K562 (cell line): ENCODE data around the gene PACSIN1. TPM values are rescaled to one million over a fixed set of nuclear protein-coding genes. Genes with fewer than 3 reads are reported as not detected.

Experiments
- ELF1 ChIP-seq: fragments of 200-800 bp; sonication (Bioruptor generic); IDR thresholded peaks from 2 replicates; pipeline ENCODE4 v1.6.1; 2016; ENCODE audit warnings: missing genetic modification characterization, missing compliant biosample characterization
- FOXA3 ChIP-seq, 2 experiments: fragments of 450-650 bp in 1 of 2; sonication (generic) in 1 of 2; formaldehyde crosslinking; IDR thresholded peaks in 1 of 2; conservative IDR thresholded peaks in 1 of 2; 2 replicates each; pipeline versions ENCODE4 v1.4.0 to v1.8.0; 2020 to 2022; ENCODE audit warnings: mild to moderate bottlenecking in 2 of 2, missing genetic modification reagents in 1 of 2
- FOXK1 ChIP-seq: sonication (generic); formaldehyde crosslinking; IDR thresholded peaks from 2 replicates; pipeline ENCODE4 v1.8.0; 2022; ENCODE audit warnings: missing genetic modification reagents, mild to moderate bottlenecking, borderline replicate concordance
- KDM5B ChIP-seq: fragments of 200-600 bp; sonication (generic); IDR thresholded peaks from 2 replicates; pipeline ENCODE4 v1.6.1; 2012; ENCODE audit warnings: low read depth, mild to moderate bottlenecking, moderate library complexity, low read length, control low read depth, inconsistent platforms; ENCODE audit not compliant: insufficient replicate concordance
- MCM7 ChIP-seq, 2 experiments: fragments of 450-650 bp; IDR thresholded peaks; 2 replicates each; pipeline ENCODE4 v1.6.1; 2016 to 2018
- RBM39 ChIP-seq: fragments of 200-400 bp; formaldehyde crosslinking; optimal IDR thresholded peaks from 2 replicates; pipeline ENCODE3; 2018; ENCODE audit warnings: low read depth, low read length
- RCOR1 ChIP-seq, 2 experiments: IDR thresholded peaks; 2 replicates each; pipeline ENCODE4 v1.6.1; 2012; ENCODE audit warnings: low read depth in 2 of 2, low read length in 2 of 2, borderline replicate concordance in 1 of 2, improper control_type of control experiment in 1 of 2
- SNRNP70 ChIP-seq: fragments of 200-400 bp; formaldehyde crosslinking; optimal IDR thresholded peaks from 2 replicates; pipeline ENCODE3; 2017; ENCODE audit warnings: low read depth, low read length
- THRAP3 ChIP-seq: fragments of 450-650 bp; IDR thresholded peaks from 2 replicates; pipeline ENCODE4 v1.6.1; 2016; ENCODE audit warnings: mild to moderate bottlenecking, inconsistent platforms, borderline replicate concordance
- ZNF124 ChIP-seq: sonication (generic); formaldehyde crosslinking; IDR thresholded peaks from 2 replicates; pipeline ENCODE4 v1.8.1; 2022; ENCODE audit warnings: missing genetic modification reagents
- polyA plus RNA-seq, 8 experiments: library from polyadenylated mRNA; depleted of rRNA in 4 of 8; stranded (reverse) in 5 of 8; unstranded in 3 of 8; fragments of >200 nt; fragmentation: Nextera tagmentation in 2 of 8; fragmentation: Illumina TruSeq in 1 of 8; extraction: Ambion mirVana in 2 of 8; extraction: Trizol in 1 of 8; gene quantifications; 2 replicates each; pipeline versions ENCODE4 v1.2.1 to v1.2.3, GENCODE V29; 2011 to 2014; ENCODE audit warnings: inconsistent platforms in 1 of 8, missing spikeins in 1 of 8
- total RNA-seq, 7 experiments: library from RNA; depleted of rRNA in 6 of 7; stranded (reverse); fragments of >200 nt in 6 of 7; fragmentation: Illumina TruSeq in 2 of 7; extraction: Trizol in 2 of 7; gene quantifications; 2 replicates each; pipeline versions ENCODE4 v1.2.1 to v1.2.3, GENCODE V29; 2011 to 2021; ENCODE audit warnings: low replicate concordance in 1 of 7
- TF ChIP-seq, protein P1 (sequence below), 2 experiments: IDR thresholded peaks in 1 of 2; conservative IDR thresholded peaks in 1 of 2; 2 replicates each; pipeline ENCODE4 v1.6.1; 2016; ENCODE audit warnings: low read depth in 2 of 2, mild to moderate bottlenecking in 1 of 2, missing compliant biosample characterization in 1 of 2, missing genetic modification characterization in 1 of 2, moderate library complexity in 1 of 2
- TF ChIP-seq, protein P2 (sequence below): fragments of 200-400 bp; formaldehyde crosslinking; IDR thresholded peaks from 2 replicates; pipeline ENCODE4 v1.6.1; 2017; ENCODE audit warnings: mild to moderate bottlenecking, low read depth, low read length, moderate library complexity
- TF ChIP-seq, protein P3 (sequence below): fragments of 450-650 bp; IDR thresholded peaks from one replicate; pipeline ENCODE4 v1.6.1; 2018; ENCODE audit warnings: mild to moderate bottlenecking, moderate library complexity; ENCODE audit not compliant: partially characterized antibody

PACSIN1 gene
- total and polyA plus RNA-seq, 9 of the 15 experiments (the other 6 are each of a cell fraction or from before 2014, with no cell fraction given) = 0.01 to 1.7 (median 0.45) TPM

DNA sequence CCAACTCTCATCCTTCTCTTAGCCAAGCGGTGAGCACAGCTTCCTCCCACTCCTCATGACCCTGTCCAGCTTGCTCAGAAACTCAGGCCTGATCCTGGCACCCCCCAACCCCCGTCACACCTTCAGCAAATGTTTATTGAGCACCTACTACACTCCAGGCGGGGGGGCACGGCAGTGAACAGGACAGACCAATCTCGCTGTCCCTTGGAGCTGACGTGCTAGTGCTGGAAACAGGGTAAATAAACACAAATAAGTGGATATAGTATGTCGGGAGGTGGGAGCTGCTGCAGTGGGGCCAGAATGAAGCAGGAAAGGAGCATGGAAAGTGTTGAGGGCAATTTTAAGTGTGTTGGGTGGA lies 97.6 kb downstream of the PACSIN1 start (continued):
- TF ChIP-seq, protein P1, sequence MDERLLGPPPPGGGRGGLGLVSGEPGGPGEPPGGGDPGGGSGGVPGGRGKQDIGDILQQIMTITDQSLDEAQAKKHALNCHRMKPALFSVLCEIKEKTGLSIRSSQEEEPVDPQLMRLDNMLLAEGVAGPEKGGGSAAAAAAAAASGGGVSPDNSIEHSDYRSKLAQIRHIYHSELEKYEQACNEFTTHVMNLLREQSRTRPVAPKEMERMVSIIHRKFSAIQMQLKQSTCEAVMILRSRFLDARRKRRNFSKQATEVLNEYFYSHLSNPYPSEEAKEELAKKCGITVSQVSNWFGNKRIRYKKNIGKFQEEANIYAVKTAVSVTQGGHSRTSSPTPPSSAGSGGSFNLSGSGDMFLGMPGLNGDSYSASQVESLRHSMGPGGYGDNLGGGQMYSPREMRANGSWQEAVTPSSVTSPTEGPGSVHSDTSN (CRISPR knock-in tag; IDR thresholded peaks at IDR 0.05; ENCODE audit: low read depth) = no peak
- TF ChIP-seq, protein P1 (tag; conservative IDR thresholded peaks at IDR 0.05; ENCODE audit: low read depth) = no peak
- no peak for TF ChIP-seq RBM39
- no peak for TF ChIP-seq SNRNP70
- TF ChIP-seq RCOR1 (IDR thresholded peaks at IDR 0.05; ENCODE audit: borderline replicate concordance in 1 of 2, low read depth in 2 of 2, low read length in 2 of 2) = peak in 1 of 2 experiments; percentile 43; a peak in 1 of 4 replicates
- no peak for TF ChIP-seq THRAP3
- TF ChIP-seq FOXK1 (CRISPR knock-in tag) = 0 out of 2 replicates have a peak, but pooled peaks have one; percentile 38
- TF ChIP-seq, protein P2, sequence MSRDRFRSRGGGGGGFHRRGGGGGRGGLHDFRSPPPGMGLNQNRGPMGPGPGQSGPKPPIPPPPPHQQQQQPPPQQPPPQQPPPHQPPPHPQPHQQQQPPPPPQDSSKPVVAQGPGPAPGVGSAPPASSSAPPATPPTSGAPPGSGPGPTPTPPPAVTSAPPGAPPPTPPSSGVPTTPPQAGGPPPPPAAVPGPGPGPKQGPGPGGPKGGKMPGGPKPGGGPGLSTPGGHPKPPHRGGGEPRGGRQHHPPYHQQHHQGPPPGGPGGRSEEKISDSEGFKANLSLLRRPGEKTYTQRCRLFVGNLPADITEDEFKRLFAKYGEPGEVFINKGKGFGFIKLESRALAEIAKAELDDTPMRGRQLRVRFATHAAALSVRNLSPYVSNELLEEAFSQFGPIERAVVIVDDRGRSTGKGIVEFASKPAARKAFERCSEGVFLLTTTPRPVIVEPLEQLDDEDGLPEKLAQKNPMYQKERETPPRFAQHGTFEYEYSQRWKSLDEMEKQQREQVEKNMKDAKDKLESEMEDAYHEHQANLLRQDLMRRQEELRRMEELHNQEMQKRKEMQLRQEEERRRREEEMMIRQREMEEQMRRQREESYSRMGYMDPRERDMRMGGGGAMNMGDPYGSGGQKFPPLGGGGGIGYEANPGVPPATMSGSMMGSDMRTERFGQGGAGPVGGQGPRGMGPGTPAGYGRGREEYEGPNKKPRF = no peak
- TF ChIP-seq, protein P3, sequence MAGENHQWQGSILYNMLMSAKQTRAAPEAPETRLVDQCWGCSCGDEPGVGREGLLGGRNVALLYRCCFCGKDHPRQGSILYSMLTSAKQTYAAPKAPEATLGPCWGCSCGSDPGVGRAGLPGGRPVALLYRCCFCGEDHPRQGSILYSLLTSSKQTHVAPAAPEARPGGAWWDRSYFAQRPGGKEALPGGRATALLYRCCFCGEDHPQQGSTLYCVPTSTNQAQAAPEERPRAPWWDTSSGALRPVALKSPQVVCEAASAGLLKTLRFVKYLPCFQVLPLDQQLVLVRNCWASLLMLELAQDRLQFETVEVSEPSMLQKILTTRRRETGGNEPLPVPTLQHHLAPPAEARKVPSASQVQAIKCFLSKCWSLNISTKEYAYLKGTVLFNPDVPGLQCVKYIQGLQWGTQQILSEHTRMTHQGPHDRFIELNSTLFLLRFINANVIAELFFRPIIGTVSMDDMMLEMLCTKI = no peak
- TF ChIP-seq MCM7 (IDR thresholded peaks at IDR 0.05) = no peak
- no peak for TF ChIP-seq KDM5B
- no peak for TF ChIP-seq ZNF124 (CRISPR knock-in tag)
- TF ChIP-seq ELF1 (tag) = no peak
- 0 out of 4 replicates have a peak, but pooled peaks of 1 of the 2 experiments have one; percentile 51 for TF ChIP-seq FOXA3 (CRISPR knock-in tag; conservative IDR thresholded peaks at IDR 0.05 in 1 of 2, IDR thresholded peaks at IDR 0.05 in 1 of 2)
- TF ChIP-seq, all 486 proteins: peak for 15
